ENCODE data around the gene WFDC8. TPM values are rescaled to one million over a fixed set of nuclear protein-coding genes. Genes with fewer than 3 reads are reported as not detected.

The WFDC8 gene
- total RNA-seq, 1 experiment from 2014 or later = not detected

DNA sequence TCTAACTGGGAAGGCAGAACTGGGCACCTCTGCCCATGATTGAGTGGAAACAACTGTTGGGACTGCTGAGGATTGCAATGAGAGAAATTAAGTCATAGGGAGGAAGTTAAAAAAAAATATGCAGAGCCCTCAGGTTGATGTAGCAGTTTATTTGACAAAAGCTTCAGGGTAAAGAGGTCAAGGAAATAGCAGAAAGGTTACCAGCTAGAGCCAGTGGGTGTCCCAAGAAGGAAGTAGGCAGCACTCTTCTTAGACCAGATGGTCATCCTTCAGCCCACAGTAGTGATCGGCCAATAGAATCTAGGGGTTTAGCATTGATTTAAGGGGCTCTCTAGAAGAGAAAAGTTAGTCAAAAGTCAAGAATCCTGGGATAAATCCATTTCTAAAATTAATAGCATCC is 28.7 kb upstream of the WFDC8 start:
- H3K4me1 Mint-ChIP-seq = peaks cover 10% of the 10 kb centered on the region in 2 experiments
- Histone ChIP-seq H3K79me2 (ENCODE audit: insufficient read depth, low read length) (no peaks in the 10 kb centered on the region), H3K23me2 (ENCODE audit: insufficient read length, low read depth, low read length, poor library complexity, severe bottlenecking) (no peaks in the 10 kb centered on the region), H3K27me3 (ENCODE audit: insufficient read depth, low read length) (no peaks in the 10 kb centered on the region), H3K9ac (ENCODE audit: extremely low read depth, insufficient read length, low read length) (no peak overlapping the region), H3K27ac (ENCODE audit: insufficient read length, low read depth, low read length) (no peak overlapping the region), H3K4me2 (ENCODE audit: insufficient read depth, insufficient read length, low read length) (no peak overlapping the region), H2BK20ac (ENCODE audit: low read depth, low read length, poor library complexity, severe bottlenecking) (no peak overlapping the region), H3K4me1 (ENCODE audit: insufficient read depth, low read length) (peaks cover 3% of the 10 kb centered on the region; the same call in 1 of the 2 replicates), H3K18ac (ENCODE audit: insufficient read length, low read depth, low read length) (no peak overlapping the region), H3K14ac (ENCODE audit: insufficient read depth, low read length) (no peak overlapping the region), H4K91ac (ENCODE audit: insufficient read length, low read depth, low read length) (no peak overlapping the region), H2BK15ac (ENCODE audit: low read depth, low read length) (no peak overlapping the region), H4K8ac (replicated peaks; ENCODE audit: insufficient read length, low read depth, low read length) (no peak overlapping the region), H4K20me1 (ENCODE audit: control insufficient read depth, insufficient read depth, insufficient read length) (no peaks in the 10 kb centered on the region), H2BK120ac (ENCODE audit: low read depth, low read length, poor library complexity, severe bottlenecking) (no peak overlapping the region), H2BK5ac (ENCODE audit: insufficient read length, low read length) (no peak overlapping the region), H3K9me3 (ENCODE audit: control insufficient read depth, low read depth, low read length) (peaks cover 11% of the 10 kb centered on the region), H2AFZ (ENCODE audit: low read length) (no peak overlapping the region), H2AK5ac (ENCODE audit: insufficient read length, low read length) (no peak overlapping the region), H2BK12ac (ENCODE audit: insufficient read length, low read depth, low read length) (no peak overlapping the region), H3T11ph (ENCODE audit: low read length) (no peak overlapping the region), H3K79me1 (ENCODE audit: insufficient read depth, low read depth, low read length, poor library complexity, severe bottlenecking) (no peaks in the 10 kb centered on the region), H3K4ac (ENCODE audit: low read depth, low read length) (no peak overlapping the region), H3K23ac (ENCODE audit: insufficient read length, low read depth, low read length) (no peak overlapping the region), H4K5ac (ENCODE audit: insufficient read length, low read depth, low read length) (no peak overlapping the region), H3K56ac (ENCODE audit: insufficient read length, low read depth, low read length) (no peak overlapping the region)
- peaks cover 2 to 19% (median 13%) of the 10 kb centered on the region in 3 experiments for H3K36me3 Mint-ChIP-seq (ENCODE audit: insufficient read depth in 1 of 3, low read depth in 3 of 3)
- TF ChIP-seq, protein P1, sequence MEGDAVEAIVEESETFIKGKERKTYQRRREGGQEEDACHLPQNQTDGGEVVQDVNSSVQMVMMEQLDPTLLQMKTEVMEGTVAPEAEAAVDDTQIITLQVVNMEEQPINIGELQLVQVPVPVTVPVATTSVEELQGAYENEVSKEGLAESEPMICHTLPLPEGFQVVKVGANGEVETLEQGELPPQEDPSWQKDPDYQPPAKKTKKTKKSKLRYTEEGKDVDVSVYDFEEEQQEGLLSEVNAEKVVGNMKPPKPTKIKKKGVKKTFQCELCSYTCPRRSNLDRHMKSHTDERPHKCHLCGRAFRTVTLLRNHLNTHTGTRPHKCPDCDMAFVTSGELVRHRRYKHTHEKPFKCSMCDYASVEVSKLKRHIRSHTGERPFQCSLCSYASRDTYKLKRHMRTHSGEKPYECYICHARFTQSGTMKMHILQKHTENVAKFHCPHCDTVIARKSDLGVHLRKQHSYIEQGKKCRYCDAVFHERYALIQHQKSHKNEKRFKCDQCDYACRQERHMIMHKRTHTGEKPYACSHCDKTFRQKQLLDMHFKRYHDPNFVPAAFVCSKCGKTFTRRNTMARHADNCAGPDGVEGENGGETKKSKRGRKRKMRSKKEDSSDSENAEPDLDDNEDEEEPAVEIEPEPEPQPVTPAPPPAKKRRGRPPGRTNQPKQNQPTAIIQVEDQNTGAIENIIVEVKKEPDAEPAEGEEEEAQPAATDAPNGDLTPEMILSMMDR (conservative IDR thresholded peaks at IDR 0.05) = no peak
- H3K4me3 Mint-ChIP-seq = no peak overlapping the region
- no peaks in the 10 kb centered on the region; the same call in 1 of the 2 replicates for H3K27me3 Mint-ChIP-seq (ENCODE audit: low read depth)
- DNase-seq = no peak
- no CpG with 5 or more reads among the region's 1 CpG for WGBS (ENCODE audit: extremely low coverage, insufficient read length, low lambda C conversion rate)
- no peak overlapping the region for H3K27ac Mint-ChIP-seq
- peaks cover 22 to 32% of the 10 kb centered on the region in 2 experiments for H3K9me3 Mint-ChIP-seq

Data from H9 (cell line).